GM12892 (cell line): ENCODE measurements around the gene PTPRN.
"Not testable (repeated sequence)": the region's sequence is repeated elsewhere in the genome, so short reads cannot be mapped to it uniquely, and the experiment has no call there.

Source experiments
- POLR2A ChIP-seq: IDR thresholded peaks from 2 replicates; pipeline ENCODE4 v1.6.1; 2011; ENCODE audit warnings: low read depth, low read length, control low read depth
- POLR2AphosphoS5 ChIP-seq: IDR thresholded peaks from 2 replicates; pipeline ENCODE4 v1.6.1; 2011; ENCODE audit warnings: low read depth, low read length, control low read depth
- TAF1 ChIP-seq: IDR thresholded peaks from 2 replicates; pipeline ENCODE4 v1.6.1; 2011; ENCODE audit warnings: low read depth, mild to moderate bottlenecking, control low read depth, low read length, borderline replicate concordance

DNA sequence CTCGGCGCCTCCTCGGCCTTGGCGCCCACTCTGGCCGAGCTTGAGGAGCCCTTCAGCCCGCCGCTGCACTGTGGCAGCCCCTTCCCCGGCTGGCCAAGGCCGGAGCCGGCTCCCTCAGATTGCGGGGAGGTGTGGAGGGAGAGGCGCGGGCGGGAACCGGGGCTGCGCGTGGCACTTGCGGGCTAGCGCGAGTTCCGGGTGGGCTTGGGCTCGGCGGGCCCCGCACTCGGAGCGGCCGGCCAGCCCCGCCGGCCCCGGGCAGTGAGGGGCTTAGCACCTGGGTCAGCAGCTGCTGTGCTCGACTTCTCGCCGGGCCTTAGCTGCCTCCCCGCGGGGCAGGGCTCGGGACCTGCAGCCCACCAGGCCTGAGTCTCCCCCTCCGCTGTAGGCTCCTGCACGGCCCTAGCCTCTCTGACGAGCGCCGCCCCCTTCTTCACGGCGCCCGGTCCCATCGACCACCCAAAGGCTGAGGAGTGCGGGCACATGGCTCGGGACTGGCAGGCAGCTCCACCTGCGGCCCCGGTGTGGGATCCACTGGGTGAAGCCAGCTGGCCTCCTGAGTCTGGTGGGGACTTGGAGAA lies 3.6 kb upstream of the PTPRN start:
- TF ChIP-seq POLR2A, POLR2AphosphoS5, TAF1: not testable (repeated sequence)
